ENCODE data around the gene FLYWCH2. TPM values are rescaled to one million over a fixed set of nuclear protein-coding genes. Genes with fewer than 3 reads are reported as not detected.

FLYWCH2 gene
- total and polyA plus RNA-seq, 2 of the 8 experiments (the other 6 are each of a cell fraction or from before 2014, with no cell fraction given): 16.4 to 30.7 TPM

- peak overlapping the region; percentile 75; the same call in 1 of the 2 replicates for H2BK12ac ChIP-seq (ENCODE audit: low read depth, low read length)
- H3K23me2 ChIP-seq (ENCODE audit: low read depth, low read length): peaks cover 14% of the 10 kb centered on the region; the same call in 1 of the 2 replicates
- H4K91ac ChIP-seq (replicated peaks; ENCODE audit: insufficient read length, low read length): no peak overlapping the region
- no peak overlapping the region for H3K9ac ChIP-seq (replicated peaks in 1 of 4; ENCODE audit: extremely low read depth in 1 of 4, low read depth in 3 of 4, low read length in 3 of 4)
- no peak overlapping the region for H3K18ac ChIP-seq (ENCODE audit: extremely low read depth, low read length)
- no peaks in the 10 kb centered on the region for H3K9me3 ChIP-seq (ENCODE audit: insufficient read depth in 2 of 2, low read depth in 1 of 2, low read length in 1 of 2)
- H2BK20ac ChIP-seq (ENCODE audit: low read length): 0 out of 2 replicates have a peak overlapping the region, but pooled peaks have one; percentile 32
- no peaks in the 10 kb centered on the region for H3K36me3 ChIP-seq (ENCODE audit: control insufficient read depth in 2 of 4, insufficient read depth in 4 of 4, low read length in 3 of 4)
- CTCF ChIA-PET (ENCODE audit: partially characterized antibody): interaction anchor here (0.5 to 3.9 kb wide), 39 partner anchors 8 to 1670 kb away, joined by 3 to 90 read pairs (median 7); partner anchors contain the start of genes FLYWCH1, FLYWCH2, PRSS22 and PRSS41
- H3K4me2 ChIP-seq (ENCODE audit: insufficient read depth in 1 of 2, low read depth in 2 of 2, low read length in 2 of 2): no peak overlapping the region
- H3K79me1 ChIP-seq (ENCODE audit: low read depth, low read length): no peaks in the 10 kb centered on the region
- no peak overlapping the region for H3K4me3 ChIP-seq (ENCODE audit: extremely low read depth in 1 of 4, insufficient read depth in 2 of 4, low read depth in 3 of 4, low read length in 4 of 4)
- H3K79me2 ChIP-seq (ENCODE audit: control insufficient read depth in 1 of 2, insufficient read depth in 2 of 2, low read length in 2 of 2): no peaks in the 10 kb centered on the region
- H2BK5ac ChIP-seq (ENCODE audit: low read depth, low read length): no peak overlapping the region
- peak overlapping the region; percentile 81; the same call in 1 of the 2 replicates for H2BK15ac ChIP-seq (ENCODE audit: low read length)
- 79% methylated on average over 9 of the region's 15 CpGs; no CpG with 5 or more reads in 1 of the 2 experiments for WGBS, 2 experiments (ENCODE audit: extremely low coverage in 1 of 2, insufficient coverage in 1 of 2, insufficient read length in 1 of 2, insufficient replicate concordance in 2 of 2, low coverage in 1 of 2, low lambda C conversion rate in 2 of 2, missing lambda C conversion rate in 1 of 2)
- no peak overlapping the region for H3K14ac ChIP-seq (ENCODE audit: insufficient read length)
- no peak overlapping the region for H3K56ac ChIP-seq (replicated peaks; ENCODE audit: insufficient read length, low read depth, low read length)
- no peak overlapping the region for H4K5ac ChIP-seq (ENCODE audit: insufficient read length, low read depth, low read length)
- FAIRE-seq (no peak), DNase-seq (ENCODE audit: low read depth in 1 of 2, low spot score in 2 of 2) (no peak)
- no peak overlapping the region for H3K4ac ChIP-seq (replicated peaks; ENCODE audit: insufficient read length, low read depth, low read length)
- no peak overlapping the region; the same call in 1 of the 2 replicates for H4K8ac ChIP-seq (ENCODE audit: extremely low read depth, insufficient read depth, low read length)
- no peak overlapping the region for H2BK120ac ChIP-seq (replicated peaks; ENCODE audit: low read depth, low read length)
- no peak overlapping the region for H2AFZ ChIP-seq (ENCODE audit: low read length)
- H3K27me3 ChIP-seq (replicated peaks in 1 of 4; ENCODE audit: control insufficient read depth in 3 of 4, extremely low read depth in 1 of 4, insufficient read depth in 3 of 4, low read length in 3 of 4): peaks cover 0 to 5% (median 2%) of the 10 kb centered on the region in 4 experiments; a peak in 4 of 7 replicates
- peaks cover 0 to 11% (median 3%) of the 10 kb centered on the region in 4 experiments; a peak in 5 of 7 replicates for H3K4me1 ChIP-seq (replicated peaks in 1 of 4; ENCODE audit: control insufficient read depth in 3 of 4, insufficient read depth in 4 of 4, low read length in 3 of 4)
- no peak overlapping the region for H2AK5ac ChIP-seq (ENCODE audit: low read depth, low read length)
- H3K23ac ChIP-seq (ENCODE audit: insufficient read length): no peak overlapping the region
- no peak for TF ChIP-seq MAFK (IDR thresholded peaks at IDR 0.05; ENCODE audit: low read depth, low read length)
- peaks cover 0 to 2% of the 10 kb centered on the region in 2 experiments for H4K20me1 ChIP-seq (replicated peaks in 1 of 2; ENCODE audit: control insufficient read depth in 1 of 2, insufficient read depth in 2 of 2, low read length in 2 of 2)
- POLR2A ChIA-PET (ENCODE audit: partially characterized antibody): interaction anchor here (1.0 to 2.2 kb wide), 6 partner anchors 15 to 124 kb away, joined by 3 to 6 read pairs (median 4); partner anchors contain the start of genes ELOB and KREMEN2
- H3K27ac ChIP-seq (ENCODE audit: low read depth, low read length): no peak overlapping the region
Observed at GRCh38 chr16:2839650-2840450, 43.2 kb upstream of the FLYWCH2 start.
